HG03159 (cell line): ENCODE data around the gene SCML2.
"Not testable (repeated sequence)": the region's sequence is repeated elsewhere in the genome, so short reads cannot be mapped to it uniquely, and the experiment has no call there.

ENCODE experiments used
- ATAC-seq: cut with Tn5 transposase; IDR thresholded peaks from one replicate; pipeline ENCODE4 v1.9.1; 2021; ENCODE audit warnings: mild to moderate bottlenecking, moderate library complexity; ENCODE audit not compliant: unreplicated experiment

Gene SCML2

DNA sequence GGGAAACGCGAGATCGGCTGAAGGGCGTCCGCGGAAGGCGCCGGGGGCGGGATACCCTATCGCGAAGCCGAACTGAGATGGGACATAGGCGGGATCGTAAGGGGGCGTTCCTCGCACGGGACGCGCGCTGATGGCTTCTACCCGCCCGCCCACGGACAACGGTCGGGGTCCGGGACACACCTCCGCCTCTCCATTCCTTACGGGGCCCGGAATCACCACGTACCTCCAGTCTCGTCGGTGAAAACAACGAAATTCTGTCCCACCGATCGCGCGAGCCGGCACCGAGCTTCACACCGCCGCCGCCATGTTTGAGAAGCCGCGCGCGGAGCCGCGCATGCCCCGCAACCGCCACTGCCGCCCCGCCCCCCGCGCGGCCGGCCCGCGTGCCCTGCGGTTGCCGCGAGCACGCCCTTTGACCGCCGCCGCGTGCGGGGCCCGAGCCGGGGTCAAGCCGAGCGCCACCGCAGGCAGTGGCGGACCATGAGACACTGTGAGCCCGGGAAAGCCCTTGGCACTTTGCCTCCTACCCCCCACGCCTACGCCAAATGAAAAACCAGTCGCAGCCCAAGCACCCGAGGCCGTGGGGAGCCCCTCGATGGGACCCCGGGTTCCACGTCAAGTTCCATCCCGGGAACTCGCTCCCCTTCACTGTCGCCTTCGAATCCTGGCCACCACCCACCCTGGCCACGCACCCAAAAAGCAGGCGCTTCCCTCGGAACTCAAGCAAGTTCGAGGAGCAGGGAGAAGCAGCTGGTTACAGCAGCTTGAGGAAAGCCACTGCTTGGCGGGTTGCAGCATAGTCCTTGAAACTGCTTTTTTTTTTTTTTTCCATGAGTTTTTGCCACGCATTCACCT lies at the start of gene SCML2:
Gene SCML2 (minus strand): TSS at position 320 of the 855 bp plus-strand sequence. CDS start 20,617 bp downstream, outside the sequence.
- no peak for ATAC-seq

GRCh38 chrX:18401848-18402213 lies 47.3 kb upstream of the SCML2 start:
- ATAC-seq: no peak

DNA sequence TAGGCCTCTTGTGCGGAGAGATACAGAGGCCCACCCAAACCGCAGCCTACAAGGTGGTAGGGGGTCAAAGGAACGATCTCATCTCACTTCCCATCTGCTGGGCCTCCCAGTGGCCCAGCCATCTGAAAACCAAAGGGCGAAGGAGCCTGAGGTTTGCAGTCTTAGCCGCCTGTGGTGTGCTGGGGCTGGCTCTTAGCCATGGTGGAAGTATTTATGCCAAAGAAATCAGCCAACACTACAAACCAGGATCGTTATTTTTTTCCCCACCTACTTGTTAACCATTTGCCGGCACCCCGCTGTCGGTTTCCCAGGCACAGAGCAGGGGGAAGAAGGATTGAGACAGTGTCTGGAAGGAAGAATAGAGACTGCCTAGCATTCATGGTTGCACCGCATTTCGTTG lies 40.0 kb upstream of the SCML2 start:
- ATAC-seq: no peak

DNA sequence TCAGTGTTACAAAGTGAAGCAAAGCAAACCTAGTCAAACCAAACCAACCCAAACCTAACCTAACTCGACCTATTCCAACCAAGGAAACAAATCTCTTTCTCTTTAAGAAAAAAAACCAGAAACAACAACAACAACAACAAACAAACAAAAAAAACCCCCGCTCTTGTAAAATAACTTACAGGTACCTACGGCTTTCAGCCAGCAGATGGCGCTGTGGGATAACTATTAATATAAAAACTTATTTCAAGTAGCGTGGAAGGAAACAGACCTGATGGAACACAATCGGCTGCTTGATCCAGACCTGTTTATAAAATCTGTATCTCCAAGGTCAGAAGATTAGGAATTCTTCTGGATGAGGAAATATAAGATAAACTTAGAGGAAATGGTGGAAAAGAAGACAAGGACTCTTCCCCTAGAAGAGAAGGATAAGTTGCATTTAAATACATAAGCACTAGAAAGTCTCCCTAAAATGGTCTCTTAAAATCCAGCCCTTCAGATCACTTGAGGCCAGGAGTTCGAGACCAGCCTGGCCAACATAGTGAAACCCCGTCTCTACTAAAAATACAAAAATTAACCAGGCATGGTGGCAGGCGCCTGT lies 36.6 kb upstream of the SCML2 start:
- no peak for ATAC-seq

- ATAC-seq: no peak
Measured at GRCh38 chrX:18389966-18390365, 35.5 kb upstream of the SCML2 start.

- ATAC-seq: peak; percentile 58
Measured at GRCh38 chrX:18377796-18378195, 23.3 kb upstream of the SCML2 start.

- not testable (repeated sequence) for ATAC-seq
Measured at GRCh38 chrX:18375131-18375805, 20.8 kb upstream of the SCML2 start.

- not testable (repeated sequence) for ATAC-seq
Measured at GRCh38 chrX:18369096-18369495, 14.6 kb upstream of the SCML2 start.

- no peak for ATAC-seq
Measured at GRCh38 chrX:18368402-18368801, 13.9 kb upstream of the SCML2 start.

DNA sequence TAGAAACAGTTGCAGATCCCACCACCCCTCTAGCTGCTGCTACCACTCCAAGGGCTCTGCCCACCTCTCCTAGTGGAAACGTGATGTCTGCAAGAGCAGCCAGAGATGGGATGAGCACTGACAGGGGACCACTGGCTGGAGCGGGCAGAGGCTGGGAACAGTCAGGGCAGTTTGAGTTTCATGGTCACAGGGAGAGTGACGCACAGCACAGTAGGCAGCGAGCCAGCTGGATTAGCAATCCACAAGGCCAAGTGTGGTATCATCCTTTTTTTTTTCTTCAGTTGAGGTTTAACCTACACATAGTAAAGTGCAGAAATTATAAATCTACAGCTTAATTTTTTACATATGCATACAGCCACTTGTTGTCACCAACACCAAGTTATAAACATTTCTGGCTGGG lies 6.4 kb upstream of the SCML2 start:
- no peak for ATAC-seq

GRCh38 chrX:18353931-18354368 lies 538 bp downstream of the SCML2 start:
- ATAC-seq: no peak

GRCh38 chrX:18351784-18352183 lies 2.7 kb downstream of the SCML2 start:
- ATAC-seq: no peak

GRCh38 chrX:18348047-18348446 lies 6.4 kb downstream of the SCML2 start:
- no peak for ATAC-seq

DNA sequence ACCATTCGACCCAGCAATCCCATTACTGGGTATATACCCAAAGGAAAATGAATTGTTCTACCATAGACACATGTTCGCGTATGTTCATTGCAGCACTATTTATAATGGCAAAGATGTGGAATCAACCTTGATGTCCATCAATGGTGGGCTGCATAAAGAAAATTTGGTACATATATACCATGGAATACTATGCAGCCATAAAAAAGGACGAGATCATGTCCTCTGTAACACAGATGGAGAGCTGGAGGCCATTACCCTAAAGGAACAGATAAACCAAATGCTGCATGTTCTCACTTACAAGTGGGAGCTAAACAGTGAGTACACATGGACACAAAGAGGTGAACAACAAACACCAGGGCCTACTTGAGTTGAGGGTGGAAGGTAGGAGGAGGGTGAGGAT lies 45.1 kb downstream of the SCML2 start:
- no peak for ATAC-seq

- ATAC-seq: no peak
Measured at GRCh38 chrX:18297251-18297650, 57.2 kb downstream of the SCML2 start.

- ATAC-seq: no peak
Measured at GRCh38 chrX:18294893-18295292, 59.6 kb downstream of the SCML2 start.

- no peak for ATAC-seq
Measured at GRCh38 chrX:18291006-18291545, 63.4 kb downstream of the SCML2 start.

DNA sequence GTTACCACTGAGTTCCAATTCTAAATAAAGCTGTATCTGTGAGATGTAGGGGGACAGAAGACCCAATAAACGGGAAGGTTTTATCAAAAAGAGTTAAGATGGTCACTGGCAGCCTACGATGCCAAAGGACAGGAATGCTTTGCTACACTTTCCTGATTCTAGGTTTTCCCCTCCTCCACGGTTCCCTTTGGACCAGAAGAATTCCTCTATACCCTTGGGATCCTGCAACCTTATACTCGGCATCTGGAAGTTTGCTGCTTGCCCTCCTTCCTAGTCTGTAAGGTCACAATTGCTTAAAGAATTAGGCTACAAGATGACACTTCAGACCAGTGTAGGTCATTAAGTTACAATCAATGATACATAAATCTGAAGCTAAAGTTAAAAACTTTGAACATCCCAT lies 64.3 kb downstream of the SCML2 start:
- no peak for ATAC-seq

DNA sequence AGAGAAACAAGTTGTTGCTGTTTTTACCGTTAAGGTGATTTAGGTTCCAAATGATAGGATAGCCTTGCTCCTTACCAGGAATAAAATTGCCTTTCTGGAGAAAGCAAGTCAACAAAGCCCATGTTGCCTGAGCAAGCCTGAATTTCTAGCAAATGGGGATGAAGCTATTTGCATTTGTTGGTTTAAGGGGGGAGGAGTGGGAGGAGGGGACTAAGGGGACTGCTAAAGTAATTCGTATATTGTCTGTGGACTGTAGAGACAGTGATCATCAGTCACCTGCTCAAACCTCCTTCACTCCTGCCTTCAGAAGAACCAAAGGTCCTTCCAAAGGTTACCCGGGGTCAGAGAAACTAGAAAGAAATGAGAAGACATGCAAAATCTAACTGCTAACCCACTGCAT lies 65.8 kb downstream of the SCML2 start:
- no peak for ATAC-seq

DNA sequence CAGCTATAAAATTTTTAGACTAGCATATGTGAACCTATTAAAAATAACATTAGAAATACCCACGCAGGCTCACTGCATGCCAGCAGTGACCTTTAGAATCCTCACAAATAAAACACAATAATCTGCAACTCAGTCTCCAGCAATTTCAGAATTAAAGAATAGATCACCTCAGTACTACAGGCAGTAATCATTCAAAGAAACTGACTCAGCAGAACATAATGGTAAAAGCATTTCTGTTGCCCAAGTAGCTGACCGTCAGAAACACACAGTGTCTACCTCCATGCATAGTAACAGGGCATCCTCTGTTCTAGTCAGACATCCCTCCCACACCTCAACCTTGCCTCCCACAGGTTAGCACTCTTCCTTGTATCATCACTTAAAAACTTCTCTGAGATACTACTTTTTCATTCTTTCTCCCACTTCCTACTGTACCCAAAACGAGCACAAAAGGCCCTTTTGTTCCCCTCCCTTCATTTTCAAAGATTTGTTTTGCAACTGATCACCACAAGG lies 68.1 kb downstream of the SCML2 start:
- ATAC-seq: no peak

- no peak for ATAC-seq
Measured at GRCh38 chrX:18278449-18278848, 76.0 kb downstream of the SCML2 start.
